SK-N-MC (cell line): Measurements from ENCODE around the gene PCNT.

Experiments used
- EZH2 ChIP-seq: fragments of 200-600 bp; sonication (generic); IDR thresholded peaks from one replicate; pipeline ENCODE4 v1.6.1; 2017; ENCODE audit warnings: antibody characterized with exemption
- POLR2AphosphoS5 ChIP-seq: IDR thresholded peaks from 2 replicates; pipeline ENCODE4 v1.6.1; 2012; ENCODE audit warnings: mild to moderate bottlenecking, low read depth, low read length, borderline replicate concordance

DNA sequence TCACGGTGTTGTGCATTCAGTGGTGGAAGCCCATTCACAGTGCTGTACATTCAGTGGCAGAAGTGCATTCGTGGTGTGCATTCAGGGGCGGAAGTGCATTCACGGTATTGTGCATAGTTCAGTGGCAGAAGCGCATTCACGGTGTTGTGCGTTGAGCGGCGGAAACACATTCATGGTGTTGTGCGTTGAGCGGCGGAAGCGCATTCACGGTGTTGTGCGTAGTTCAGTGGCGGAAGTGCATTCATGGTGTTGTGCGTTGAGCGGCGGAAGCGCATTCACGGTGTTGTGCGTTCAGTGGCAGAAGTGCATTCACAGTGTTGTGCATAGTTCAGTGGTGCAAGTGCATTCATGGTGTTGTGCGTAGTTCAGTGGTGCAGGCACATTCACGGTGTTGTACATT is 60.6 kb downstream of the PCNT start:
- no peak for TF ChIP-seq POLR2AphosphoS5
- no peak for TF ChIP-seq EZH2
